Heart left ventricle (tissue), 16 donors: ENCODE results near the gene EIF3M. TPM values are rescaled to one million over a fixed set of nuclear protein-coding genes. Genes with fewer than 3 reads are reported as not detected.

Experiments
- ATAC-seq, 4 donors: fragments of 200-7000 bp; cut with Tn5 transposase; one replicate each; pipeline ENCODE4 v1.9.1; 2020 to 2022; ENCODE audit warnings: moderate library complexity in 4 of 4, mild to moderate bottlenecking in 3 of 4, moderate number of reproducible peaks in 1 of 4
- DNase-seq, 5 donors: peaks; one replicate each; pipeline ENCODE4 v3.0.0-alpha.2; 2020
- H3K27ac ChIP-seq, 12 donors: fragments of 200-600 bp; sonication (generic) in 4 of 12; one replicate each; pipeline versions ENCODE4 v1.5.0 to v1.8.0; 2016 to 2022; ENCODE audit warnings: mild to moderate bottlenecking in 2 of 12
- H3K27me3 ChIP-seq, 9 donors: fragments of 200-600 bp; sonication (generic) in 2 of 9; one replicate each; pipeline versions ENCODE4 v1.5.1 to v1.8.0; 2016 to 2022; ENCODE audit warnings: mild to moderate bottlenecking in 3 of 9
- H3K36me3 ChIP-seq, 9 donors: fragments of 200-600 bp; sonication (generic) in 2 of 9; one replicate each; pipeline versions ENCODE4 v1.5.0 to v1.8.0; 2018 to 2022; ENCODE audit warnings: mild to moderate bottlenecking in 2 of 9
- H3K4me1 ChIP-seq, 12 donors: fragments of 200-600 bp; sonication (generic) in 4 of 12; one replicate each; pipeline versions ENCODE4 v1.5.0 to v1.8.0; 2016 to 2022; ENCODE audit warnings: mild to moderate bottlenecking in 3 of 12
- H3K4me3 ChIP-seq, 12 donors: fragments of 200-600 bp; sonication (generic) in 4 of 12; one replicate each; pipeline versions ENCODE4 v1.5.0 to v1.8.0; 2017 to 2022; ENCODE audit warnings: mild to moderate bottlenecking in 9 of 12, moderate library complexity in 4 of 12
- H3K9me3 ChIP-seq, 12 donors: fragments of 200-600 bp; sonication (generic) in 4 of 12; one replicate each; pipeline versions ENCODE4 v1.5.0 to v1.8.0; 2016 to 2022; ENCODE audit warnings: mild to moderate bottlenecking in 1 of 12
- POLR2A ChIP-seq, 2 donors: fragments of 450-650 bp; IDR thresholded peaks; one replicate each; pipeline ENCODE4 v1.6.1; 2017; ENCODE audit warnings: antibody characterized with exemption in 2 of 2, mild to moderate bottlenecking in 2 of 2, moderate library complexity in 2 of 2
- WGBS, 4 donors: extraction: QIAGEN DNeasy Blood & Tissue Kit in 2 of 4; methylation state at CpG; one replicate each; pipeline versions ENCODE4 v1.1.5 to v1.1.7; 2013 to 2018; 5-methylcytosine and 5-hydroxymethylcytosine counted together
- intact Hi-C, 10 donors: fragments of 100-400 bp; cut with DNase I; formaldehyde crosslinking; loops; one replicate each; pipeline versions ENCODE4 v1.11.1 to v1.14.2; 2022
- polyA plus RNA-seq, 2 donors: library from polyadenylated mRNA; stranded (reverse); fragments of 200-250 nt; gene quantifications; one replicate each; pipeline ENCODE4 v1.2.3, GENCODE V29; 2013
- total RNA-seq, 9 donors: library from RNA; depleted of rRNA in 2 of 9; stranded (reverse); fragments of >200 nt in 2 of 9; fragmentation: NEBNext Ultra II Directional in 3 of 9; extraction: Animal tissue kit (Norgen Biotek cat#: 25700) in 3 of 9; gene quantifications; one replicate each; pipeline versions ENCODE4 v1.1.0 to v1.2.4, GENCODE V29; 2016 to 2023
- TF ChIP-seq, protein P1 (sequence below), 12 donors: fragments of 200-600 bp; sonication (generic) in 4 of 12; IDR thresholded peaks; one replicate each; pipeline versions ENCODE4 v1.5.0 to v1.8.0; 2018 to 2022; ENCODE audit warnings: antibody characterized with exemption in 12 of 12, mild to moderate bottlenecking in 5 of 12
- donor health status: ischemic (EF 13 %, LVEDD 7.1; RV severe dilation, severe dysfunction).
- donor health status: healthy with polysubstance abuse.
- donor health status: DM: no; HTN: yes; CAD: no.
- donor health status: DM: no; HTN: no; CAD: no.
- donor health status: ischemic (EF 25% LVEDD 6.9; RV normal size, moderate dysfunction).
- donor health status: ischemic (EF 25% LVEDD 5.7; RV mildly dilated, moderate dysfunction).
- donor health status: healthy.
- donor health status: DM: yes; HTN: yes; CAD: no.
- donor health status: ischemic (EF 35%, LVEDD 5.7; RV mildly dilated, moderate dysfunction).
- donor health status: nonischemic (EF 11% LVEDD 7.7; RV severe dilation, severe dysfunction).
- donor health status: DM: yes; HTN: yes; CAD: no.
- donor health status: PGD.
- donor health status: ischemic (EF 29% LVEDD 5.4; RV normal size, mild dysfunction).
- donor health status: nonischemic (EF 23%, LVEDD 6.1; RV moderate dilation, normal function).

Gene EIF3M
- total and polyA plus RNA-seq, 11 donors = 143 to 353 (median 182) TPM

DNA sequence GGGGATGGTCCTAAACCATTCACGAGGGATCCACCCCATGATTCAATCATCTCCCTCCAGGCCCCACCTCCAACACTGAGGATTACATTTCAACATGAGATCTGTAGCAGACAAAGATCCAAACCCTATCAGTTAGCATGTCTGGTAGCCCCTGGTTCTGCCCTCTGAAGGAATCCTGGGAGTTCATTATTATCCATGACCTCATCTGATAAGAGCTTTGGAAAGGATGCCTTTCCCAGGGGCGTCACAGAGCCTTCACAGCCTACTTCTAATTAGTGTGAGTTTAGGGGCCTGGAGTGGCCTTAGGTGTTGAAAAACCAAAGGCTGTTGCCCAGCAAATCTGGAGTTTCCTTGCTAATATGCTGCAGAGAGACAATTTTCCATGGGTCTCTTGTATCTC, 8.6 kb upstream of the EIF3M start:
- DNase-seq = no peak
- H3K9me3 ChIP-seq = no peaks in the 10 kb centered on the region
- intact Hi-C loops = no loop called here
- no peaks in the 10 kb centered on the region for H3K36me3 ChIP-seq
- no peak for ATAC-seq
- no peak overlapping the region for H3K4me3 ChIP-seq
- 51 to 61% (median 57%) methylated on average over 2 of the region's 2 CpGs for WGBS, 4 donors
- H3K27me3 ChIP-seq = peaks cover 0 to 17% (median 0%) of the 10 kb centered on the region in 9 donors
- no peak for TF ChIP-seq POLR2A (IDR thresholded peaks at IDR 0.05)
- TF ChIP-seq, protein P1, sequence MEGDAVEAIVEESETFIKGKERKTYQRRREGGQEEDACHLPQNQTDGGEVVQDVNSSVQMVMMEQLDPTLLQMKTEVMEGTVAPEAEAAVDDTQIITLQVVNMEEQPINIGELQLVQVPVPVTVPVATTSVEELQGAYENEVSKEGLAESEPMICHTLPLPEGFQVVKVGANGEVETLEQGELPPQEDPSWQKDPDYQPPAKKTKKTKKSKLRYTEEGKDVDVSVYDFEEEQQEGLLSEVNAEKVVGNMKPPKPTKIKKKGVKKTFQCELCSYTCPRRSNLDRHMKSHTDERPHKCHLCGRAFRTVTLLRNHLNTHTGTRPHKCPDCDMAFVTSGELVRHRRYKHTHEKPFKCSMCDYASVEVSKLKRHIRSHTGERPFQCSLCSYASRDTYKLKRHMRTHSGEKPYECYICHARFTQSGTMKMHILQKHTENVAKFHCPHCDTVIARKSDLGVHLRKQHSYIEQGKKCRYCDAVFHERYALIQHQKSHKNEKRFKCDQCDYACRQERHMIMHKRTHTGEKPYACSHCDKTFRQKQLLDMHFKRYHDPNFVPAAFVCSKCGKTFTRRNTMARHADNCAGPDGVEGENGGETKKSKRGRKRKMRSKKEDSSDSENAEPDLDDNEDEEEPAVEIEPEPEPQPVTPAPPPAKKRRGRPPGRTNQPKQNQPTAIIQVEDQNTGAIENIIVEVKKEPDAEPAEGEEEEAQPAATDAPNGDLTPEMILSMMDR (IDR thresholded peaks at IDR 0.05) = no peak
- H3K27ac ChIP-seq = no peak overlapping the region
- no peaks in the 10 kb centered on the region for H3K4me1 ChIP-seq

DNA sequence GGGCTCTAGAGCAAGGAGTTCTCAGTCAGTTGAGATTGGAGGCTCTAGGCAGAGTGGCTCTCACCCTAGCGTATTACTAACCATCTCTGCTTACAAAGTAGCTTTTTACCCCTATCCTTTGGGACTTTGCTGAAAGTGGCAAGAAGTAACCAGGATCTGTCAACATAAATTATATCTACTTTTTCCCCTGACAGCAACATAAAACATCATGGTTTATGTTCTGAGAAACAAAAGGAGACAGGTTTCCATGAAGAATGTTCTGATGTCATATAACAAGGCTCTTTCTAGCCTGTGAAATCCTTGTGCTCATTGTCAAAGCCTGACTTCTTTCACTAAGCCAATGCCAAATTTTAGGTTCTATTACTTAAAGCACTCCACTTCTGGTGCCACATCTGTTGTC, 7.2 kb upstream of the EIF3M start:
- H3K27ac ChIP-seq = no peak overlapping the region
- H3K4me3 ChIP-seq = no peak overlapping the region
- H3K27me3 ChIP-seq = peaks cover 0 to 9% (median 0%) of the 10 kb centered on the region in 9 donors
- H3K36me3 ChIP-seq = no peaks in the 10 kb centered on the region
- 98 to 100% (median 99%) methylated on average over 1 of the region's 1 CpG for WGBS, 4 donors
- no peaks in the 10 kb centered on the region for H3K9me3 ChIP-seq
- ATAC-seq (no peak), DNase-seq (no peak)
- TF ChIP-seq, protein P1 (IDR thresholded peaks at IDR 0.05) = no peak
- no peak for TF ChIP-seq POLR2A (IDR thresholded peaks at IDR 0.05)
- H3K4me1 ChIP-seq = no peaks in the 10 kb centered on the region
- intact Hi-C loops = no loop called here

DNA sequence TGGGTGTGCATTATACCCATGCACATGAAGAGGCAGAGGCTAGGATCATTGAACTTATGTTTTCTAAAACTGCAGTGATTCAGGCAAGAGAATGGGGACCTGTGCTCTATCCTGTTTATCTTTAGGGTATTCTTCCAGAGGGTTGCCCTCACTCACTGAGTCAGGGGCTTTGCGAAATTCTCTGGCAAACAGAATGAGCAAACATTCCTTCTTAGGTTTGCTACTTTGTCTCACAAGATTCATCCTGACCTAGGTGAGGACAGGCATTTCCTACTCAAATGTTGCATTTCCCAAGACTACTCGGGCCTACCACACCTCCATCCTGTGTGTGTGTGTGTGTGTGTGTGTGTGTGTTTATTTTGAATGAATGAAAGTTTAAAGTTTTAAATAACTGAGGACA, 2.7 kb upstream of the EIF3M start:
- Histone ChIP-seq H3K4me1 (peaks cover 0 to 19% (median 14%) of the 10 kb centered on the region in 12 donors), H3K9me3 (no peaks in the 10 kb centered on the region), H3K4me3 (no peak overlapping the region), H3K27ac (no peak overlapping the region), H3K36me3 (peaks cover 0 to 1% (median 0%) of the 10 kb centered on the region in 9 donors), H3K27me3 (peaks cover 0 to 7% (median 0%) of the 10 kb centered on the region in 9 donors)
- intact Hi-C loops = loop anchor here in 5 of 10 donors (1.0 to 10.0 kb wide), 6 partner anchors 22 to 256 kb away; partner anchors contain the start of genes WT1 (in 3 of the 5) and CCDC73 (in 1 of the 5)
- WGBS, 4 donors = 54 to 68% (median 64%) methylated on average over 2 of the region's 2 CpGs
- ATAC-seq (no peak), DNase-seq (no peak)
- TF ChIP-seq POLR2A (IDR thresholded peaks at IDR 0.05) = no peak
- TF ChIP-seq, protein P1 (IDR thresholded peaks at IDR 0.05) = no peak

DNA sequence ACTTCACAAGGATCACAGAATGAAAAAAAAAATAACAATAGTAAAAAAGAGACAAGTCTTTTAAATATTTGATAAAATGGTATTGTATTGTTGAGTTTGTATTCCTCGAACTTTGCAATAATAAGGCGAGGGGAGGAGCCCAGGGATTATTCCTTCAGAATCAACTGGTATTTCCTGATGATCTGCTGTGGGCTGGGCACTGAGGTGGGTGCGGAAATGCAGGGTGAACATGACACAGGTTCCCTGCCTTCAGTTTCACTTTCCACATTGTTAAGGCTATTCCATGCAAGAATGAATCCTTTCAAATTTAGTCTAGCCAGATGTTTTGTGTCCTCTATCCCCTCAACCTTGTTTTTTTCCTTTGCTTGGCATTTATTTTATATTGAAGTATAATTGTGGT, 2.1 kb upstream of the EIF3M start:
- ATAC-seq = no peak
- intact Hi-C loops = loop anchor here in 5 of 10 donors (1.0 to 10.0 kb wide), 6 partner anchors 22 to 257 kb away; partner anchors contain the start of genes WT1 (in 3 of the 5) and CCDC73 (in 1 of the 5)
- no peak for DNase-seq
- H3K9me3 ChIP-seq = no peaks in the 10 kb centered on the region
- peaks cover 0 to 7% (median 0%) of the 10 kb centered on the region in 9 donors for H3K27me3 ChIP-seq
- no peak overlapping the region for H3K27ac ChIP-seq
- H3K4me3 ChIP-seq = no peak overlapping the region
- WGBS, 4 donors = 87 to 91% (median 88%) methylated on average over 3 of the region's 3 CpGs
- TF ChIP-seq POLR2A (IDR thresholded peaks at IDR 0.05) = no peak
- TF ChIP-seq, protein P1 (IDR thresholded peaks at IDR 0.05) = no peak
- peaks cover 0 to 25% (median 19%) of the 10 kb centered on the region in 12 donors for H3K4me1 ChIP-seq
- H3K36me3 ChIP-seq = peaks cover 0 to 6% (median 0%) of the 10 kb centered on the region in 9 donors
